Activated CD4-positive, alpha-beta T cell treated with anti-CD3 and anti-CD28 coated beads, Interleukin-2, amount 50 U/mL, for 24 hours (primary cell): Measurements from ENCODE around the gene SYP.
"Not testable (repeated sequence)": the region's sequence is repeated elsewhere in the genome, so short reads cannot be mapped to it uniquely, and the experiment has no call there.

Experiments
- DNase-seq, 2 donors: peaks; one replicate each; pipeline ENCODE4 v3.0.0-alpha.2; 2020; ENCODE audit warnings: low read depth in 1 of 2, low spot score in 1 of 2

Gene SYP

GRCh38 chrX:49142264-49142663 lies 57.7 kb downstream of the SYP start:
- not testable (repeated sequence) for DNase-seq

GRCh38 chrX:49139713-49140112 lies 60.3 kb downstream of the SYP start:
- DNase-seq = no peak
